Right atrium auricular region (tissue), 2 donors: Measurements from ENCODE around the gene GDPGP1. TPM values are rescaled to one million over a fixed set of nuclear protein-coding genes. Genes with fewer than 3 reads are reported as not detected.

Experiments used
- DNase-seq: peaks from one replicate; pipeline ENCODE4 v3.0.0-alpha.2; 2019; ENCODE audit warnings: low spot score
- H3K27ac ChIP-seq, 2 donors: fragments of 200-600 bp; sonication (generic); 1 replicate in 1 of 2; 2 replicates in 1 of 2; pipeline ENCODE4 v1.5.1; 2016 to 2019
- H3K27me3 ChIP-seq, 2 donors: fragments of 200-600 bp; sonication (generic); one replicate each; pipeline versions ENCODE4 v1.5.1 to v1.6.0; 2017 to 2019
- H3K36me3 ChIP-seq: fragments of 200-600 bp; sonication (generic); one replicate; pipeline ENCODE4 v1.5.1; 2016
- H3K4me1 ChIP-seq, 2 donors: fragments of 200-600 bp; sonication (generic); one replicate each; pipeline versions ENCODE4 v1.5.1 to v1.6.0; 2017 to 2019
- H3K4me3 ChIP-seq, 2 donors: fragments of 200-600 bp; sonication (generic); 1 replicate in 1 of 2; 2 replicates in 1 of 2; pipeline ENCODE4 v1.5.1; 2017 to 2019; ENCODE audit warnings: mild to moderate bottlenecking in 1 of 2, moderate library complexity in 1 of 2
- H3K9me3 ChIP-seq, 2 donors: fragments of 200-600 bp; sonication (generic); one replicate each; pipeline ENCODE4 v1.5.1; 2019
- CTCF ChIP-seq, 2 donors: fragments of 200-600 bp; sonication (generic); IDR thresholded peaks; one replicate each; pipeline ENCODE4 v1.5.1; 2019; ENCODE audit warnings: antibody characterized with exemption in 2 of 2
- total RNA-seq, 2 donors: library from RNA; depleted of rRNA; stranded (reverse); fragments of >200 nt; gene quantifications; one replicate each; pipeline ENCODE4 v1.1.0, GENCODE V29; 2016

GDPGP1 gene
- total RNA-seq, 2 donors from 2014 or later: 8.6 to 16.1 TPM

GRCh38 chr15:90239371-90239770 lies 5.4 kb downstream of the GDPGP1 start:
- no peaks in the 10 kb centered on the region for H3K9me3 ChIP-seq
- no peak overlapping the region for H3K4me3 ChIP-seq
- H3K27ac ChIP-seq: no peak overlapping the region
- DNase-seq: no peak
- peaks cover 25% of the 10 kb centered on the region for H3K36me3 ChIP-seq
- no peaks in the 10 kb centered on the region for H3K27me3 ChIP-seq
- no peak for TF ChIP-seq CTCF (IDR thresholded peaks at IDR 0.05)
- peaks cover 0 to 6% of the 10 kb centered on the region in 2 donors for H3K4me1 ChIP-seq

DNA sequence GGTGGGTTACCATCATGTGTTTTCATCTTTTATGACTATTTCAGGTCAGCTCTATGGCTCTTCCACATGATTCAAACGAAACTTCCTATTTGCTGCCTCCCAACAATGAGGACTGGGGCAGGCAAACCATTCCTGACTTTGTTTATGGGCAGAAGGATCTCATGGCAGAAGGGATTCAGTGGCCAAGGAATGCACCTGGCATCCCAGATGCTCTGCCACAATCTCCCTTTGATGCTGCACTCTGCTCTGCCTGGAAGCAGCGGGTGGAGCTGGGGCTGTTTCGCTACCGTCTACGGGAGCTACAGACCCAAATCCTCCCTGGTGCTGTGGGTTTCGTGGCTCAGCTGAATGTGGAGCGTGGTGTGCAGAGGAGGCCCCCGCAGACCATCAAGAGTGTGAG lies 6.8 kb downstream of the GDPGP1 start:
- Histone ChIP-seq H3K9me3 (no peaks in the 10 kb centered on the region), H3K4me3 (no peak overlapping the region), H3K27me3 (no peaks in the 10 kb centered on the region), H3K27ac (peak overlapping the region; percentile 66 to 78), H3K36me3 (peaks cover 25% of the 10 kb centered on the region), H3K4me1 (no peaks in the 10 kb centered on the region)
- no peak for DNase-seq
- TF ChIP-seq CTCF (IDR thresholded peaks at IDR 0.05): no peak

- H3K27me3 ChIP-seq: no peaks in the 10 kb centered on the region
- peaks cover 25% of the 10 kb centered on the region for H3K36me3 ChIP-seq
- DNase-seq: no peak
Measured at GRCh38 chr15:90241343-90242192, 7.6 kb downstream of the GDPGP1 start.

DNA sequence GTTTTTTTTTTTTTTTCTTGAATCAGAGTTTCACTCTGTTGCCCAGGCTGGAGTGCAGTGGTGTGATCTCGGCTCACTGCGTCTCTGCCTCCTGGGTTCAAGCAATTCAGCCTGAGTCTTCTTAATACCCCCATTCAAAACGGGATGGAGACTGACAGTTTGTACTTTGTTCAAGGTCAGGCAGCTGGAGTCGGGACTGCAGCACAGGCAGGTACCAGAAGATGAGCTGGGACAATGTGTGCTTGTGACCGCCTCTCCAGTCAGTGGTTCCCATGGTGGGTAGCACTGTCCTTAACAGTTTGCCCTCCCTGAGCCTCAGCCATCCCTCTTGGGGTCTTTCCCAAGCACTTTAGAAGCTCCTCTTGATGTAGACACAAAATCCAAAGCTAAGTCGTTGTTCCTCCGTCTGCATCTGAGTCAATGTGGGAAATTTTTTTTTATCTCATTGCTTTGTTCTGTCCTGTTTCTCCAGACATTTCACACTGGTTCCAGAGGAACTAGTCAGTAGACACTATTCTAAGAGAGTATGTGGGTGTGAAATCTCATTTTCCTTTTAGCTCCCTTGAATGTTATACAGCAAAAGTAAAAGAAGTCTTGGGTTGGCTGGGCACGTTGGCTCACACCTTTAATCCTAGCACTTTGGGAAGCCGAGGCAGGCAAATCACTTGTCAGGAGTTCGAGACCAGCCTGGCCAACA lies 10.1 kb downstream of the GDPGP1 start:
- Histone ChIP-seq H3K9me3 (no peaks in the 10 kb centered on the region), H3K27me3 (no peaks in the 10 kb centered on the region), H3K4me1 (peaks cover 0 to 5% of the 10 kb centered on the region in 2 donors), H3K27ac (no peak overlapping the region), H3K4me3 (no peak overlapping the region), H3K36me3 (peaks cover 11% of the 10 kb centered on the region)
- TF ChIP-seq CTCF (IDR thresholded peaks at IDR 0.05): no peak
- no peak for DNase-seq

More at GRCh38 chr15:90241343-90242192, 7.6 kb downstream of the GDPGP1 start:
- no peaks in the 10 kb centered on the region for H3K9me3 ChIP-seq
- TF ChIP-seq CTCF (IDR thresholded peaks at IDR 0.05): no peak
- H3K27ac ChIP-seq: peak overlapping the region; percentile 66 to 78
- H3K4me1 ChIP-seq: no peaks in the 10 kb centered on the region
- H3K4me3 ChIP-seq: no peak overlapping the region

DNA sequence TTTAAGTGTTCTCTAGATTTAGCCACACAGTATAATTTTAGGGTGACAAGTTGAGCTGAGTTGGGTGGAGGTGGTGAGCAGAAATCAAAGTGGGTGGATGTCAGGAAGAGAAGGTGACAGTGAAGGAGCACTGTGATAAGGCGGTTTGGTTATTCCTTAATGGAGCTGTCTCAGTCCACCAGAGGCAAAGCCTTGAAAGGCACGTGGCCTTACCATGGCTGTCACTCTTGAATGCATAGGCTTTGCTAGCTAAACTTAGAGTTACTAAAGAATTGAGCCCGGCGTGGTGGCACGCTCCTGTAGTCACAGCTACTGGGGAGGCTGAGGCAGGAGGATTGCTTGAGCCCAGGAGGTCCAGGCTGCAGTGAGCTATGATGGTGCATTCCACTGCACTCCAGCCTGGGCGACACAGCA lies 14.8 kb downstream of the GDPGP1 start:
- no peaks in the 10 kb centered on the region for H3K36me3 ChIP-seq
- H3K9me3 ChIP-seq: no peaks in the 10 kb centered on the region
- peak overlapping the region; percentile 65 to 79 for H3K27ac ChIP-seq
- DNase-seq: no peak
- H3K4me1 ChIP-seq: peaks cover 0 to 14% of the 10 kb centered on the region in 2 donors
- no peak for TF ChIP-seq CTCF (IDR thresholded peaks at IDR 0.05)
- no peaks in the 10 kb centered on the region for H3K27me3 ChIP-seq
- H3K4me3 ChIP-seq: peak overlapping the region in 1 of 2 donors; percentile 63
